Heart right ventricle (tissue), 16 donors: ENCODE measurements around the gene PIM2. TPM values are rescaled to one million over a fixed set of nuclear protein-coding genes. Genes with fewer than 3 reads are reported as not detected.
"Not testable (repeated sequence)": the region's sequence is repeated elsewhere in the genome, so short reads cannot be mapped to it uniquely, and the experiment has no call there.

Source experiments
- ATAC-seq, 8 donors: fragments of 200-7000 bp; cut with Tn5 transposase; one replicate each; pipeline ENCODE4 v1.9.1; 2020; ENCODE audit warnings: mild to moderate bottlenecking in 8 of 8, moderate library complexity in 8 of 8, moderate number of reproducible peaks in 1 of 8
- DNase-seq, 2 donors: peaks; one replicate each; pipeline ENCODE4 v3.0.0-alpha.2; 2020
- H3K27ac ChIP-seq, 10 donors: fragments of 200-600 bp; sonication (generic) in 2 of 10; one replicate each; pipeline versions ENCODE4 v1.5.0 to v1.8.0; 2020 to 2022; ENCODE audit warnings: mild to moderate bottlenecking in 3 of 10
- H3K27me3 ChIP-seq, 7 donors: fragments of 200-600 bp; one replicate each; pipeline ENCODE4 v1.8.0; 2021 to 2022; ENCODE audit warnings: mild to moderate bottlenecking in 2 of 7
- H3K36me3 ChIP-seq, 9 donors: fragments of 200-600 bp; sonication (generic) in 1 of 9; one replicate each; pipeline versions ENCODE4 v1.5.0 to v1.8.0; 2020 to 2022; ENCODE audit warnings: mild to moderate bottlenecking in 2 of 9
- H3K4me1 ChIP-seq, 9 donors: fragments of 200-600 bp; sonication (generic) in 1 of 9; one replicate each; pipeline versions ENCODE4 v1.5.0 to v1.8.0; 2020 to 2022; ENCODE audit warnings: mild to moderate bottlenecking in 4 of 9
- H3K4me3 ChIP-seq, 10 donors: fragments of 200-600 bp; sonication (generic) in 2 of 10; one replicate each; pipeline versions ENCODE4 v1.5.0 to v1.8.0; 2020 to 2022; ENCODE audit warnings: mild to moderate bottlenecking in 7 of 10, moderate library complexity in 2 of 10
- H3K9me3 ChIP-seq, 11 donors: fragments of 200-600 bp in 10 of 11; sonication (generic) in 2 of 11; one replicate each; pipeline versions ENCODE4 v1.5.0 to v1.8.0; 2013 to 2022; ENCODE audit warnings: mild to moderate bottlenecking in 2 of 11, control low read depth in 1 of 11, moderate library complexity in 1 of 11
- WGBS, 2 donors: extraction: QIAGEN DNeasy Blood & Tissue Kit; methylation state at CpG; one replicate each; pipeline ENCODE4 v1.1.7; 2013; ENCODE audit warnings: inconsistent platforms in 1 of 2; 5-methylcytosine and 5-hydroxymethylcytosine counted together
- intact Hi-C, 10 donors: fragments of 100-400 bp; cut with DNase I; formaldehyde crosslinking; loops; one replicate each; pipeline versions ENCODE4 v1.11.1 to v1.14.2; 2022
- polyA plus RNA-seq, 2 donors: library from polyadenylated mRNA; stranded (reverse); fragments of 200-250 nt; gene quantifications; one replicate each; pipeline ENCODE4 v1.2.3, GENCODE V29; 2013
- total RNA-seq, 10 donors: library from RNA; stranded (reverse); fragmentation: NEBNext Ultra II Directional in 3 of 10; extraction: Animal tissue kit (Norgen Biotek cat#: 25700) in 3 of 10; gene quantifications; one replicate each; pipeline versions ENCODE4 v1.2.1 to v1.2.4, GENCODE V29; 2021 to 2023
- TF ChIP-seq, protein P1 (sequence below), 9 donors: fragments of 200-600 bp; sonication (generic) in 2 of 9; IDR thresholded peaks; one replicate each; pipeline versions ENCODE4 v1.5.0 to v1.8.0; 2021 to 2022; ENCODE audit warnings: antibody characterized with exemption in 9 of 9, mild to moderate bottlenecking in 5 of 9, moderate library complexity in 1 of 9
- donor health status: Arrhythmogenic right ventricular cardiomyopathy.
- donor health status: ischemic (EF 13 %, LVEDD 7.1; RV severe dilation, severe dysfunction).
- donor health status: healthy with polysubstance abuse.
- donor health status: DM: no; HTN: yes; CAD: no.
- donor health status: DM: no; HTN: no; CAD: no.
- donor health status: ischemic (EF 25% LVEDD 6.9; RV normal size, moderate dysfunction).
- donor health status: ischemic (EF 25% LVEDD 5.7; RV mildly dilated, moderate dysfunction).
- donor health status: healthy.
- donor health status: DM: yes; HTN: yes; CAD: no.
- donor health status: Ischemic cardiomyopathy.
- donor health status: ischemic (EF 35%, LVEDD 5.7; RV mildly dilated, moderate dysfunction).
- donor health status: nonischemic (EF 11% LVEDD 7.7; RV severe dilation, severe dysfunction).
- donor health status: DM: yes; HTN: yes; CAD: no.
- donor health status: PGD.
- donor health status: ischemic (EF 29% LVEDD 5.4; RV normal size, mild dysfunction).
- donor health status: nonischemic (EF 23%, LVEDD 6.1; RV moderate dilation, normal function).

Gene PIM2
- total and polyA plus RNA-seq, 12 donors, result 1.8 to 14.0 (median 3.3) TPM

DNA sequence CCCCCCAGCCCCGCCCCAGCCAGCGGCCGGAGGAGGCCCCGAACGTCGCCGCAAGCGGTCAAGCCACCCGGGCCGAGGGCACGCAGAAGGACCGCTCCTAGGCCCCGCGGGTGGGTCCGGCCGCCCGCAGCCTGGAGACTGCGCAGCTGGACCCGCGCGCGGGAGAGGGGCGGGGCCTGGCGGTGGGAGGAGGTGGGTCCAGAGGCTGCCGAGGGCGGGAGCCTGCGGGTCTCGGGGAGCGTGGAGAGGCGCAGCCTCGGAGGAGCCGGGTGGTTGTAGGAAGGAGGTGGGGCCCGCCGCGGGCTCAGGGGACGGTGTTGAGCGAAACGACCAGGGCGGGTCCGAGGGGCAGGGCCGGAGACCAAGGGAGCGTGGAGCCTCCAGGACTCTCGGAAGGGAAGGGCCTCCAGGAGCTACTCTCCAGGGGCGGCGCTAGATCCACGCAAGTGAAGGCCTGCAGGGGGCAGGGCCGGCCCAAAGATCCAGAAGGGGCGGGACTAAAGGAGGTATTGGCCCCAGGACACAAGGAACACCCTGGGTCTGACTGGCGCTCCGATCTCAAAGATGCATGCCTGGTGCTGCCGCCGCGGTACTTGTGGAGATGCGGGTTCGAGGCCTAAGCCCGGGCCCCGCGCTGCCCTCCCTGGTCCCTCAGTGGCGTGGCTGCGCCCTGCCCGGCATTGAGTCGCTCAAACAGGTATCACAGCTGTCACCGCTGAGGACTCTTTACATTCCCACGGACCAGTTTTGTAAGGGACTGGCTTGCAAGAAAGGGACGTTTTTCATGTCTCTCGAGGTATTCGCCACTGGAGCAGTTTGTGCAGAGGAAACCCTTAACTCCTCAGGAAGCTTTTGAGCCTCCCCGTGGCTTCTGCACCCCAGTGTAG, 27.2 kb downstream of the PIM2 start:
- TF ChIP-seq, protein P1, sequence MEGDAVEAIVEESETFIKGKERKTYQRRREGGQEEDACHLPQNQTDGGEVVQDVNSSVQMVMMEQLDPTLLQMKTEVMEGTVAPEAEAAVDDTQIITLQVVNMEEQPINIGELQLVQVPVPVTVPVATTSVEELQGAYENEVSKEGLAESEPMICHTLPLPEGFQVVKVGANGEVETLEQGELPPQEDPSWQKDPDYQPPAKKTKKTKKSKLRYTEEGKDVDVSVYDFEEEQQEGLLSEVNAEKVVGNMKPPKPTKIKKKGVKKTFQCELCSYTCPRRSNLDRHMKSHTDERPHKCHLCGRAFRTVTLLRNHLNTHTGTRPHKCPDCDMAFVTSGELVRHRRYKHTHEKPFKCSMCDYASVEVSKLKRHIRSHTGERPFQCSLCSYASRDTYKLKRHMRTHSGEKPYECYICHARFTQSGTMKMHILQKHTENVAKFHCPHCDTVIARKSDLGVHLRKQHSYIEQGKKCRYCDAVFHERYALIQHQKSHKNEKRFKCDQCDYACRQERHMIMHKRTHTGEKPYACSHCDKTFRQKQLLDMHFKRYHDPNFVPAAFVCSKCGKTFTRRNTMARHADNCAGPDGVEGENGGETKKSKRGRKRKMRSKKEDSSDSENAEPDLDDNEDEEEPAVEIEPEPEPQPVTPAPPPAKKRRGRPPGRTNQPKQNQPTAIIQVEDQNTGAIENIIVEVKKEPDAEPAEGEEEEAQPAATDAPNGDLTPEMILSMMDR (IDR thresholded peaks at IDR 0.05), result peak; percentile 7 to 69 (median 50)
- Histone ChIP-seq H3K4me1 (peaks cover 0 to 17% (median 5%) of the 10 kb centered on the region in 9 donors), H3K36me3 (peaks cover 0 to 25% (median 0%) of the 10 kb centered on the region in 9 donors), H3K27ac (peak overlapping the region in 9 of 10 donors; percentile 4 to 76 (median 55)), H3K4me3 (peak overlapping the region; percentile 51 to 76 (median 63)), H3K9me3 (no peaks in the 10 kb centered on the region), H3K27me3 (no peaks in the 10 kb centered on the region)
- 3% methylated on average over 50 to 67 of the region's 68 CpGs for WGBS, 2 donors
- ATAC-seq (peak; percentile 94 to 97 (median 95)), DNase-seq (peak; percentile 79 to 83)
- intact Hi-C loops, result loop anchor here in 1 of 10 donors (10.0 kb wide), 1 partner anchor 247 kb away; no protein-coding TSS in a partner anchor

DNA sequence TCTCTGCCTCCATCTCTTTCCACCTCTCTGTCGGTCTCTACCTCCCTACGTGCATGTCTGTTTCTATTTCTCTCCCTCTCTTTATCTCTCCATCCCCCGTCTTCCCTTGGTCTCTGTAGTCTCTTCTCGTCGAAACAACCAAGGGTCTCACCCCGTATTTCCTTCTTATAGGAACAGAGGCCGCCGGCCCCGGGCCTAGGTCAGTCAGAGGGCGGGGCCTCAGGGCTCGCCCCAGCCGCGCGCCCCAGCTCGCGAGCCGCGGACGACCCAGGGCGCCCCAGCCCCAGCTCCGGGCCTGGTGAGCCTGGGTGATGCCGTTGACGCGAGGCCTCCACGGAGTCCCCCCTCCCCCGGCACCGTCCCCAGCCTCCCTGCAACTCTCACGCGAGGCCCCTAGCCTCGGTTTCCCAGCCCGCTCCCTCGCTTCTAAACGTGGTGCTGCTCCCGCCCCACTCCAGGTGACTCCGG, 27.9 kb downstream of the PIM2 start:
- peaks cover 0 to 12% (median 5%) of the 10 kb centered on the region in 9 donors for H3K4me1 ChIP-seq

DNA sequence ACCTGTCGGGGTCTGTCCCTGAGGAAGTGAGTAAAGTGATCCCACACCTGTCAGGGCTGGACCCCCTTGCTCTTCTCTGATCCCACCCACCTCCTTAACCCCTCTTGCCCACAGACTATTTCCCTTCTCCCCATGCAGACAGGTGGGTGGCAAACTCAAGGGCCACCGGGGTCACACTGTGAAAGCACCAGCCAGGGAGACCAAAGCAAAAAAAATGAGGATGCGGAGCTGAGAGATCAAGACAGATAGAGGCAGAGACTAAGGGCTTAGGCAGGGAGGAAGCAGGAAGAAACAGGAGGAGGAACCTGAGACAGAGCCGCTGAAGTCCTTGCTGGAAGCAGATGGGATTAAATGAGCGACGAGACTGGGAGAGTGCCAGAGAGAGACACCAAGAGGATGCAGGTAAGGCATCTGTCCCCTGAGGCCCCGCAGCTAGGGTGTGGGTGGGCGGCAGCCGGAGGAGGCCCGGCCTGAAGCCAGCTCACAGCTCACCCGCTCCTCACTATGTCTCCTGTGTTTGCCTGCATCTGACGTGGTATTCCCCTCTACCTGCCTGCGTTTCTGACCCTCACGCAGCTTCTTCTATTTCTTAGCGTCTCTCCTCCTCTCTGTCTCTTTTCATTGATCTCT, 28.4 kb downstream of the PIM2 start:
- peaks cover 0 to 12% (median 5%) of the 10 kb centered on the region in 9 donors for H3K4me1 ChIP-seq
- intact Hi-C loops, result loop anchor here in 1 of 10 donors (10.0 kb wide), 1 partner anchor 246 kb away; no protein-coding TSS in a partner anchor
- TF ChIP-seq, protein P1 (IDR thresholded peaks at IDR 0.05), result no peak
- peak overlapping the region in 9 of 10 donors; percentile 51 to 73 (median 62) for H3K4me3 ChIP-seq
- no peak for DNase-seq
- H3K27me3 ChIP-seq, result no peaks in the 10 kb centered on the region
- 36 to 41% methylated on average over 13 to 15 of the region's 15 CpGs for WGBS, 2 donors
- H3K36me3 ChIP-seq, result peaks cover 0 to 25% (median 0%) of the 10 kb centered on the region in 9 donors
- no peak for ATAC-seq
- no peaks in the 10 kb centered on the region for H3K9me3 ChIP-seq
- peak overlapping the region in 3 of 10 donors; percentile 60 to 74 (median 67) for H3K27ac ChIP-seq

More for the DNA sequence above, 27.9 kb downstream of the PIM2 start:
- TF ChIP-seq, protein P1 (IDR thresholded peaks at IDR 0.05), result no peak
- WGBS, 2 donors, result 1 to 2% methylated on average over 29 to 34 of the region's 35 CpGs
- H3K9me3 ChIP-seq, result no peaks in the 10 kb centered on the region
- peak overlapping the region; percentile 51 to 76 (median 63) for H3K4me3 ChIP-seq
- ATAC-seq (peak; percentile 23 to 54 (median 36)), DNase-seq (no peak)
- H3K27me3 ChIP-seq, result no peaks in the 10 kb centered on the region
- peaks cover 0 to 25% (median 0%) of the 10 kb centered on the region in 9 donors for H3K36me3 ChIP-seq
- intact Hi-C loops, result loop anchor here in 1 of 10 donors (10.0 kb wide), 1 partner anchor 246 kb away; no protein-coding TSS in a partner anchor
- H3K27ac ChIP-seq, result peak overlapping the region in 9 of 10 donors; percentile 4 to 76 (median 55)

DNA sequence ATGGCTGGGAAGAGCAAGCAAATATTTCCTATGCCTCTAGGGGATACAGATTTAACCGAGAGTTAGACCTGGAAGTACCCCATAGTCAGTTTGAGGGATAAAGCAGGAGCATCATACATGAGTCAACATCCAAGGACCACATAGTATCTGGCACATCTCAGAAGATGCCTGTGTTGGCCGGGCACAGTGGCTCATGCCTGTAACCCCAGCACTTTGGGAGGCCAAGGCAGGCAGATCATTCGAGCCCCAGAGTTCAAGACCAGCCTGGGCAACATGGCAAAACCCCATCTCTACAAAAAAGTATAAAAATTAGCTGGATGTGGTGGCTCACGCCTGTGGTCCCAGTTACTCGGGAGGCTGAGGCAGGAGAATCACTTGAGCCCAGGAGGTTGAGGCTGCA, 32.2 kb downstream of the PIM2 start:
- H3K4me1 ChIP-seq, H3K4me3 ChIP-seq, ATAC-seq, H3K27ac ChIP-seq, H3K36me3 ChIP-seq, H3K27me3 ChIP-seq, H3K9me3 ChIP-seq, intact Hi-C loops, DNase-seq: not testable (repeated sequence)
- 82 to 88% methylated on average over 5 of the region's 5 CpGs for WGBS, 2 donors
